Large intestine (tissue), 3 donors: Measurements from ENCODE around the gene KIAA0825. TPM values are rescaled to one million over a fixed set of nuclear protein-coding genes. Genes with fewer than 3 reads are reported as not detected.

Source experiments
- DNase-seq, 2 donors: peaks; one replicate each; pipeline versions ENCODE4 v3.0.0 to v3.0.0-alpha.2; 2013
- H3K27ac ChIP-seq: one replicate; pipeline ENCODE4 v1.5.1; 2013; ENCODE audit warnings: low read length
- H3K27me3 ChIP-seq: 2 replicates; pipeline ENCODE4 v1.6.1; 2013; ENCODE audit warnings: low read length; ENCODE audit not compliant: control insufficient read depth, insufficient read depth
- H3K36me3 ChIP-seq: 2 replicates; pipeline ENCODE4 v1.6.1; 2013; ENCODE audit warnings: low read length; ENCODE audit not compliant: control insufficient read depth, insufficient read depth
- H3K4me1 ChIP-seq: one replicate; pipeline ENCODE4 v1.6.1; 2013; ENCODE audit warnings: low read length; ENCODE audit not compliant: control insufficient read depth, insufficient read depth
- H3K4me3 ChIP-seq: one replicate; pipeline ENCODE4 v1.5.1; 2013; ENCODE audit warnings: low read length
- H3K9me3 ChIP-seq: one replicate; pipeline ENCODE4 v1.6.1; 2013; ENCODE audit warnings: mild to moderate bottlenecking, low read depth, low read length, moderate library complexity; ENCODE audit not compliant: control insufficient read depth
- WGBS: methylation state at CpG from one replicate; pipeline ENCODE4 v1.1.5; 2013; ENCODE audit warnings: low lambda C conversion rate; ENCODE audit not compliant: insufficient coverage; 5-methylcytosine and 5-hydroxymethylcytosine counted together
- polyA plus RNA-seq: library from polyadenylated mRNA; unstranded; fragments of 120-200 nt; gene quantifications from one replicate; pipeline ENCODE4 v1.2.1, GENCODE V29; 2013

Gene KIAA0825
- polyA plus RNA-seq, 1 donor = 2.8 TPM

DNA sequence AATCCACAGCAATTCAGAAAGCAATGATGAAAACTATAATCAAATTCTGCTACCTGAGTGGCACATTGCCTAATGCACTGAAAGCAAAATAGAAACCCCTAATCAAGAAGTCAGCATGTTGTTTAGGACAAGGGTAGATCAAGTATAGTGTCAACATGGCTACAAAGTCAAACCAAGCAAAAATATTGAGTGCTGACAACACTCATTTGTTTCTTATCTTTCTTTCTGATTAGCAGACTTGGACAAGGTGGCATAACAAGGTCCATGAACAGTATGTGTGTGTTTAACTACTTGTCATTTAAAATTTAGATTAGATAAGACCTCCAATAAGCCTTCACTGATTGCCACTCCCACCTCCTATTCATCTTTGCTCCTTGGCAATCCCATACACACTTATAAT lies 332.4 kb downstream of the KIAA0825 start:
- Histone ChIP-seq H3K36me3 (no peaks in the 10 kb centered on the region), H3K27me3 (no peaks in the 10 kb centered on the region), H3K9me3 (no peaks in the 10 kb centered on the region), H3K4me3 (no peak overlapping the region), H3K4me1 (peaks cover 19% of the 10 kb centered on the region), H3K27ac (peak overlapping the region; percentile 64)
- peak; percentile 41 to 83 for DNase-seq

DNA sequence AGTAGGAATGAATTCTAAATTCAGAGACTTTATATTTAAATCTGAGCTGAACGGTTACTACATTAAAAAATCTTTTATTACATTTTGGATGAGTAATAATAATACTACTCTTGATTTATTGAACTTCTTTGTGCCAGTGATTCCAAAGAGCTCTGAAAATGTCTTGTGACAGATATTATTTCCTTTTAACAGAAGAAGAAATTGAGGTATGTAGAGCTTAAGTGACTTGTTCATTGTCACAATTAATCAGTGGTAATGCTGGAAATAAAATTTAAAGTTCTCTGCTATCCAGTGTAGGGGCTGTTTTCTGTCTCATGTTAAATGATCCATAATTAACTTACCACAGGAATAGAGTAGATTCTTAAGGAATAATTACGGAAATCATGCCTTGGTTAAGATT lies 335.3 kb downstream of the KIAA0825 start:
- WGBS = 100% methylated on average over 1 of the region's 2 CpGs
- no peaks in the 10 kb centered on the region for H3K27me3 ChIP-seq
- peaks cover 19% of the 10 kb centered on the region for H3K4me1 ChIP-seq
- H3K9me3 ChIP-seq = no peaks in the 10 kb centered on the region
- H3K27ac ChIP-seq = no peak overlapping the region
- DNase-seq = no peak
- no peaks in the 10 kb centered on the region for H3K36me3 ChIP-seq
- H3K4me3 ChIP-seq = no peak overlapping the region

DNA sequence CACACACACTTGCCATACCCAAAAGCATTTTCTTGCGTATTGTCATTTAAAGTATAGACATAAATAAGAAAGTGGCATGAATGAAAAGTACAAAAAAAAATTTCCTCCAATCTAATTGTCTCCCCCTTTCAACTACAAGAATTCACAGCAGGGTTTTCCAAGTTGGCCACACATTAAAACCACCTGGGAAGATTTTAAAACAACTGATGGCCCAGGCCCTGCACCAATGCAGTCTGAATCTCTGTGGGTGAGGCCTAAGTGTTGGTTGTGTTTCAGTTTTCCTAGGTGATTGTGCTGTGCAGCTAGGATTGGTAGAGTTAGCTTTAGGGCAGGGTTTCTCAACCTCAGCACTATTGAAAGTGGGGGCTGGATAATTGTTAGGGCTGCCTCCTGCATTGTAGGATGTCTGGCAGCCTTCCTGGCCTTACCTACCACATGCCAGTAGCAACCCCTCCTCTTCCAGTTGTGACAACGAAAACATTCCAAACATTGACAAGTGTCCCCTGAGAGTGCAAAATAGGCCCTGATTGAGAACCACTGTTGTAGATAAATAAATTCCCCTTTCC lies 337.1 kb downstream of the KIAA0825 start:
- Histone ChIP-seq H3K27ac (no peak overlapping the region), H3K4me1 (peaks cover 14% of the 10 kb centered on the region), H3K4me3 (no peak overlapping the region), H3K36me3 (no peaks in the 10 kb centered on the region), H3K27me3 (no peaks in the 10 kb centered on the region), H3K9me3 (no peaks in the 10 kb centered on the region)
- no CpG with 5 or more reads among the region's 2 CpGs for WGBS
- DNase-seq = no peak

DNA sequence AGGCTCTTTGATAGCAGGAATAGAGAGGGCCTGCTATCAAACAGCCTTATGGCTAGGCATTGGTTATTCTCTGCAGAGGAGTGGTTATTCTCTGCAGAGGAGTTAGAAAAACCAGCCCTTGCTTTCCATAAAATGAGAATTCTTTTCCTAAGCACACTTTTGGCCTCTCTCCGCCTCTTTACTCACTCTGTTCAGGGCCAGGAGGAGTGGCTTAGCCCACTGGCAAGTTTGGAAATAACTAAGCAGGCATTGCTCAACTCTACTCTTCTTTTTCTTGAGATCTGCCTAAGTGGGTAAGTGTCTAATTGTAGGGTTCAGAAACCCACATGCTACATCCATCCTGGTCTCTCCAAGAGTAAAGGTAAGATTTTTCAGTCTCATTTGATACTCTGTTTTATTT lies 341.7 kb downstream of the KIAA0825 start:
- WGBS = no CpG with 5 or more reads among the region's 1 CpG
- H3K4me1 ChIP-seq = no peaks in the 10 kb centered on the region
- no peak overlapping the region for H3K4me3 ChIP-seq
- no peaks in the 10 kb centered on the region for H3K36me3 ChIP-seq
- no peak for DNase-seq
- no peaks in the 10 kb centered on the region for H3K27me3 ChIP-seq
- no peaks in the 10 kb centered on the region for H3K9me3 ChIP-seq
- H3K27ac ChIP-seq = no peak overlapping the region

DNA sequence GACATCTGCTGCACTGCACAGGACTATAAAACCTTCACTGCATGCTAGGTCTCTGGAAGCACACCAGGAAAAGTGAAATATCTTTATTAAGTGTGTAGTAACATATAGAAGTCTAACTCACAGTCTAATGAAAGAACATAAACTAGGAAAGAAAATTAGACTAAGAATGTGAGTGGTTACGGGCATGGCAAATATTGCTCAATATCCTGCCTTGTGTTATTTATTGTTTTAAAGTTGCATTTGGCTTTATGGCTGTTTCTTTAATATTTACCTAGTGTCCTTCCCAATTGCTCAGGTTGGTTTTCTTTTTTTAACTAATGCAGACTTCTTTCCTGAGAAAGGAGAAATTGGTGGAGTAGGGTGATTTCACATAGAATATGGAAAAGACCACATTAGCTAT lies 342.4 kb downstream of the KIAA0825 start:
- DNase-seq = peak in 1 of 2 donors; percentile 46
- Histone ChIP-seq H3K27me3 (no peaks in the 10 kb centered on the region), H3K27ac (no peak overlapping the region), H3K4me1 (no peaks in the 10 kb centered on the region), H3K9me3 (no peaks in the 10 kb centered on the region), H3K4me3 (no peak overlapping the region), H3K36me3 (no peaks in the 10 kb centered on the region)
- WGBS = no CpG with 5 or more reads among the region's 1 CpG

DNA sequence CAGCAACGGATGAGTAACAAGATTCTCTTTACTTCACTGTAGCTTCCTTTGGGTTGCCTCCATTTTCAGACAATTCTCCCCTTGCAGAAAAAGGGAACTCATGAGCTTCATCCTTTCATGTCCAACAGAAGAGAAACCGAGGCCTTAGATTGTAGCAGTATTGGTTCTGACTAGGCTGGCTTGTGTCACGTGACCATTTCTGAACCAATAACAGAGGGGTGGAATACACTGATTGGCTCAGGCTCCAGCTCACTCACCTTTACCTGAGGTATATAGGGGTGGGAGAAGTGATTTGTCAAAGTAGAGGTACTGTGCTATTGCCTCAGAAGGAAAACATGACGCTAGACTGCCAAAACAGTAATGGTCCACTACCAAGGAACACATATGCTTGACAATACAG lies 343.7 kb downstream of the KIAA0825 start:
- Histone ChIP-seq H3K4me1 (no peaks in the 10 kb centered on the region), H3K9me3 (no peaks in the 10 kb centered on the region), H3K27ac (no peak overlapping the region), H3K4me3 (no peak overlapping the region), H3K36me3 (no peaks in the 10 kb centered on the region), H3K27me3 (no peaks in the 10 kb centered on the region)
- no CpG with 5 or more reads among the region's 4 CpGs for WGBS
- DNase-seq = no peak

DNA sequence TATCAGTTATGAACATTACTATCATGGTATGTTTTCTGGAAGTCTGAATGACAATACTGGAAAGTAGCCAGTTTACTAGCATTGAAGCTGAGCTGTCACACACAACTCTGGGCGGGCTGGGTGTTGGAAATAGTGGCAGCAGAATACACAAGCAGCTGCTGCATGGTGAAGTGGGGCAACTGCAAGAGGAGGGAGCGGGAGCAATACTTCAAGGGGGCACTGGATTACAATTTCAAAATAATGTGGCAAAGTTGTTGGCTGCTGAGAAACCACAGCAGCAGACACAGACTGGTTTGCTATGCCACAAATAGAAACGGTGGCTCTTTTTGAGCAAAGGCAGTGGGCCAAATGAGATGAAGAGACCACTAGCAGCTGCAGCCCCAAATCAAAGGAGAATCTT lies 350.2 kb downstream of the KIAA0825 start:
- no peaks in the 10 kb centered on the region for H3K4me1 ChIP-seq
- no peaks in the 10 kb centered on the region for H3K36me3 ChIP-seq
- no peak for DNase-seq
- H3K4me3 ChIP-seq = no peak overlapping the region
- no peak overlapping the region for H3K27ac ChIP-seq
- WGBS = no CpG with 5 or more reads among the region's 3 CpGs
- H3K9me3 ChIP-seq = no peaks in the 10 kb centered on the region
- H3K27me3 ChIP-seq = no peaks in the 10 kb centered on the region

DNA sequence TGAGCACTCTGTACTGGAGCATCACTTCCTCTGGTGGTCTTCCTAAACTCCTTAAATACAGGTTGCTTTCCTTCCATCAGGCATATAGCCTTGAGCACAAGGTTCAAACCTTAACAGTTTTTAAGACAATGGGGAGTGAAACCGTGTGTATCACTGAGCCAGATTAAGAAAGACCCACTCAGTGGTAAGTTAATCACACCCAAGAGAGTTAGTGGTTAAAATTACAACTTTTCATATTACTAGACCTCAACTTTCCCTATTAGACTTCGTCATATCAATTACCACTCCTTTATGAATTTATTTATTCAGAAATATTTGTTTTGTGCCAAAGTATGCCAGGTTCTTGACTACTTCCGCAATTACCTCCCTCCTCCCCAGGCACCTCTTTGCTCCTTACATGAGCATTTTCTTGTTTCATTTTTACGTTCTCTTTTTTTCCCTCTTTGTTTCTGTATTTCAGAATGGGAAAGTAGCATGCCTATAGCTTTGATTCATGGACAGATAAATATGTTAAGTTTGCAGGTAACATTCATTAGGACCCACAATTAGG lies 351.0 kb downstream of the KIAA0825 start:
- Histone ChIP-seq H3K4me1 (no peaks in the 10 kb centered on the region), H3K27me3 (no peaks in the 10 kb centered on the region), H3K27ac (no peak overlapping the region), H3K9me3 (no peaks in the 10 kb centered on the region), H3K4me3 (no peak overlapping the region), H3K36me3 (no peaks in the 10 kb centered on the region)
- 100% methylated on average over 3 of the region's 4 CpGs for WGBS
- no peak for DNase-seq

DNA sequence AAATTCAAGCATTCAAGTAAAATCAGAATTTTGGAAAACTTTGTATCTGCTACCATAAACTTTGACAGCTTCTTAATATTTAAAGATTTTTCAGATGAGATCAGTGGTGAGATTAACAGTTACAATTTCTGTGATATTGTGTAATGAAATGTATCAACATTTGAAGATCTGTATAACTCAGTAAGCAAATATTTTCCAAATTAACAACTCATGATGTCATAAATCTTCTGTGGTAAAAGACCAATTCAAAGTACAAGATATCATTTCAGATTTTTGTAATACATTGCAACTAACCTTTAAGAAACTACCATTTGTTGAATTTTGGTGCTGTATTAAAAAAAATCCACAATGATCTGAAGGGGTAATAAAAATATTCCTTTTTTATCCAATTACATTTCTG lies 352.2 kb downstream of the KIAA0825 start:
- Histone ChIP-seq H3K36me3 (no peaks in the 10 kb centered on the region), H3K9me3 (no peaks in the 10 kb centered on the region), H3K4me3 (no peak overlapping the region), H3K27me3 (no peaks in the 10 kb centered on the region), H3K4me1 (no peaks in the 10 kb centered on the region), H3K27ac (no peak overlapping the region)
- no peak for DNase-seq

DNA sequence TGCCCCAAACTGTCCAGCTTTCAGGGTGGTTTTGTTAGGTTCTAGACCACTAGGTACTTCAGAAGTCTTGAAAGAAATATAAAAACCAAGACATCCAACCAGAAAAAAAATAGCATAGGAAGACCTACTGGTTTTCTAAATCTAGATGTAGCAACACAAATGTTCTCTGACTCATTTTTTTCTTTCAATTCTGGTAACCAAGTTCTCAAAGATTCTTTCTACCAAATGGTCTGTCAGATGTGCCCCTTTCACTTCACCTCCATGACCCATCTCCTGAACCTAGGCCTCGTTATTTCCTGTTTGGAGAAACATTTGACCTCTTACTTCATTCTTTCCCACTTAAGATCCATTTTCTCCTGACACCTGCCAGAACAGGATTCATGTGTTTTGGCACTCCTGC lies 355.3 kb downstream of the KIAA0825 start:
- H3K4me1 ChIP-seq = no peaks in the 10 kb centered on the region
- H3K27ac ChIP-seq = no peak overlapping the region
- DNase-seq = no peak
- H3K4me3 ChIP-seq = no peak overlapping the region
- H3K27me3 ChIP-seq = no peaks in the 10 kb centered on the region
- H3K9me3 ChIP-seq = no peaks in the 10 kb centered on the region
- no peaks in the 10 kb centered on the region for H3K36me3 ChIP-seq
- WGBS = 78% methylated on average over 1 of the region's 1 CpG

DNA sequence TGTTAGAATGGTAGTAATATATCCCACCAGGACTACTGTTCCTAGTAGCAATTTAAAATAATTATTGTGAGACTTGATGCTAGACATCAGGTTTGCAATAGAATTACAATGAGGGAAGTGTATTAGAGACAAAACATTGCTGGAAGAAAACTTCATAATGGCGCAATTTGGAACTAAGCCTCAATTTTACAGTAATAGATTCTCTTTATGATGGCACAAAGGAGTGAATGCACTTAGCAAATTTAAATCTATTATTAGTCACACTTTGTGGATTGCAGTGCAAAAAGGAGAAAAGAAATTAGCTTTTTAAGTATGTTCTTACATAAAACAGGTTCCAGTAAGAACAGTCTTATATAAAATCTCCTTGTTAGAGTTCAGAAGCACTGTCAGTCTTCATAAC lies 358.3 kb downstream of the KIAA0825 start:
- Histone ChIP-seq H3K36me3 (no peaks in the 10 kb centered on the region), H3K4me1 (no peaks in the 10 kb centered on the region), H3K27me3 (no peaks in the 10 kb centered on the region), H3K27ac (no peak overlapping the region), H3K9me3 (no peaks in the 10 kb centered on the region), H3K4me3 (no peak overlapping the region)
- no CpG with 5 or more reads among the region's 1 CpG for WGBS
- DNase-seq = no peak
